Hepatocyte (in vitro differentiated cells): ENCODE results near the gene PTPRN2. TPM values are rescaled to one million over a fixed set of nuclear protein-coding genes. Genes with fewer than 3 reads are reported as not detected.

Experiments
- DNase-seq: peaks from one replicate; pipeline ENCODE4 v3.0.0-alpha.2; 2016; ENCODE audit warnings: low spot score
- H2AFZ ChIP-seq: fragments of 200-600 bp; sonication (generic); 2 replicates; pipeline ENCODE4 v1.6.0; 2016; ENCODE audit warnings: antibody characterized with exemption, mild to moderate bottlenecking
- H3K27ac ChIP-seq: fragments of 200-600 bp; sonication (generic); 2 replicates; pipeline ENCODE4 v1.5.1; 2016; ENCODE audit warnings: mild to moderate bottlenecking
- H3K27me3 ChIP-seq: fragments of 200-600 bp; sonication (generic); 2 replicates; pipeline ENCODE4 v1.6.1; 2016
- H3K36me3 ChIP-seq: fragments of 200-600 bp; sonication (generic); replicated peaks from 2 replicates; pipeline ENCODE4 v1.5.1; 2016; ENCODE audit warnings: low read depth; ENCODE audit not compliant: insufficient read depth
- H3K4me1 ChIP-seq: fragments of 200-600 bp; sonication (generic); 2 replicates; pipeline ENCODE4 v1.5.1; 2016; ENCODE audit warnings: mild to moderate bottlenecking, moderate library complexity; ENCODE audit not compliant: insufficient read depth
- H3K4me2 ChIP-seq: fragments of 200-600 bp; sonication (generic); 2 replicates; pipeline ENCODE4 v1.6.0; 2016
- H3K4me3 ChIP-seq: fragments of 200-600 bp; sonication (generic); 2 replicates; pipeline ENCODE4 v1.5.1; 2016; ENCODE audit warnings: mild to moderate bottlenecking
- H3K79me2 ChIP-seq: fragments of 200-600 bp; sonication (generic); 2 replicates; pipeline ENCODE4 v1.6.0; 2017; ENCODE audit warnings: mild to moderate bottlenecking
- H3K9me2 ChIP-seq: fragments of 200-600 bp; sonication (generic); replicated peaks from 2 replicates; pipeline ENCODE4 v1.6.0; 2017; ENCODE audit warnings: mild to moderate bottlenecking; ENCODE audit not compliant: insufficient read depth
- H3K9me3 ChIP-seq: fragments of 200-600 bp; sonication (generic); 2 replicates; pipeline ENCODE4 v1.5.1; 2016; ENCODE audit warnings: low read depth, mild to moderate bottlenecking
- H4K20me1 ChIP-seq: fragments of 200-600 bp; sonication (generic); 2 replicates; pipeline ENCODE4 v1.6.0; 2016; ENCODE audit warnings: mild to moderate bottlenecking; ENCODE audit not compliant: insufficient read depth, poor library complexity, severe bottlenecking
- EZH2 ChIP-seq: fragments of 200-600 bp; sonication (generic); IDR thresholded peaks from 2 replicates; pipeline ENCODE4 v1.6.1; 2016; ENCODE audit warnings: antibody characterized with exemption, mild to moderate bottlenecking, borderline replicate concordance
- EZH2phosphoT487 ChIP-seq: fragments of 200-600 bp; sonication (generic); IDR thresholded peaks from one replicate; pipeline ENCODE4 v1.6.1; 2018; ENCODE audit warnings: antibody characterized with exemption, mild to moderate bottlenecking, low read depth, moderate library complexity; ENCODE audit not compliant: unreplicated experiment, severe bottlenecking
- WGBS: methylation state at CpG from one replicate; pipeline ENCODE4 v1.1.6; 2016; ENCODE audit warnings: low lambda C conversion rate; ENCODE audit errors: missing lambda C conversion rate; 5-methylcytosine and 5-hydroxymethylcytosine counted together
- polyA plus RNA-seq: library from polyadenylated mRNA; unstranded; fragments of >200 nt; fragmentation: Nextera tagmentation; extraction: Ambion mirVana; gene quantifications from 2 replicates; pipeline ENCODE4 v1.2.1, GENCODE V29; 2016
- total RNA-seq: library from RNA; depleted of rRNA; stranded (reverse); fragments of >200 nt; gene quantifications from 2 replicates; pipeline ENCODE4 v1.2.3, GENCODE V29; 2014
- TF ChIP-seq, protein P1 (sequence below): fragments of 200-600 bp; sonication (generic); IDR thresholded peaks from 2 replicates; pipeline ENCODE4 v1.5.1; 2016; ENCODE audit warnings: antibody characterized with exemption, mild to moderate bottlenecking; ENCODE audit not compliant: poor library complexity

PTPRN2 gene
- total and polyA plus RNA-seq, 2 experiments from 2014 or later, result 2.1 to 3.3 TPM

GRCh38 chr7:158520825-158521224 lies 66.8 kb downstream of the PTPRN2 start:
- H3K27ac ChIP-seq, result no peak overlapping the region
- H3K9me2 ChIP-seq, result no peaks in the 10 kb centered on the region
- no peak overlapping the region for H3K4me2 ChIP-seq
- no peak overlapping the region for H2AFZ ChIP-seq
- no peak overlapping the region for H3K4me3 ChIP-seq
- DNase-seq, result no peak
- H3K4me1 ChIP-seq, result no peaks in the 10 kb centered on the region
- no peaks in the 10 kb centered on the region for H3K36me3 ChIP-seq
- H3K27me3 ChIP-seq, result no peaks in the 10 kb centered on the region
- TF ChIP-seq EZH2phosphoT487, result no peak
- TF ChIP-seq, protein P1, sequence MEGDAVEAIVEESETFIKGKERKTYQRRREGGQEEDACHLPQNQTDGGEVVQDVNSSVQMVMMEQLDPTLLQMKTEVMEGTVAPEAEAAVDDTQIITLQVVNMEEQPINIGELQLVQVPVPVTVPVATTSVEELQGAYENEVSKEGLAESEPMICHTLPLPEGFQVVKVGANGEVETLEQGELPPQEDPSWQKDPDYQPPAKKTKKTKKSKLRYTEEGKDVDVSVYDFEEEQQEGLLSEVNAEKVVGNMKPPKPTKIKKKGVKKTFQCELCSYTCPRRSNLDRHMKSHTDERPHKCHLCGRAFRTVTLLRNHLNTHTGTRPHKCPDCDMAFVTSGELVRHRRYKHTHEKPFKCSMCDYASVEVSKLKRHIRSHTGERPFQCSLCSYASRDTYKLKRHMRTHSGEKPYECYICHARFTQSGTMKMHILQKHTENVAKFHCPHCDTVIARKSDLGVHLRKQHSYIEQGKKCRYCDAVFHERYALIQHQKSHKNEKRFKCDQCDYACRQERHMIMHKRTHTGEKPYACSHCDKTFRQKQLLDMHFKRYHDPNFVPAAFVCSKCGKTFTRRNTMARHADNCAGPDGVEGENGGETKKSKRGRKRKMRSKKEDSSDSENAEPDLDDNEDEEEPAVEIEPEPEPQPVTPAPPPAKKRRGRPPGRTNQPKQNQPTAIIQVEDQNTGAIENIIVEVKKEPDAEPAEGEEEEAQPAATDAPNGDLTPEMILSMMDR, result no peak
- no peak for TF ChIP-seq EZH2
- no peaks in the 10 kb centered on the region for H3K9me3 ChIP-seq
- WGBS, result 82% methylated on average over 9 of the region's 9 CpGs
- no peaks in the 10 kb centered on the region for H4K20me1 ChIP-seq
- no peaks in the 10 kb centered on the region for H3K79me2 ChIP-seq

GRCh38 chr7:158519633-158520174 lies 67.9 kb downstream of the PTPRN2 start:
- no peak overlapping the region for H3K27ac ChIP-seq
- H3K36me3 ChIP-seq, result no peaks in the 10 kb centered on the region
- no peaks in the 10 kb centered on the region for H4K20me1 ChIP-seq
- no peaks in the 10 kb centered on the region for H3K9me2 ChIP-seq
- H3K9me3 ChIP-seq, result no peaks in the 10 kb centered on the region
- H2AFZ ChIP-seq, result no peak overlapping the region
- H3K79me2 ChIP-seq, result no peaks in the 10 kb centered on the region
- H3K4me1 ChIP-seq, result no peaks in the 10 kb centered on the region
- DNase-seq, result no peak
- 92% methylated on average over 4 of the region's 4 CpGs for WGBS
- TF ChIP-seq, protein P1, result no peak
- no peak for TF ChIP-seq EZH2phosphoT487
- TF ChIP-seq EZH2, result no peak
- H3K27me3 ChIP-seq, result no peaks in the 10 kb centered on the region
- no peak overlapping the region for H3K4me2 ChIP-seq
- no peak overlapping the region for H3K4me3 ChIP-seq

GRCh38 chr7:158518980-158519632 lies 68.5 kb downstream of the PTPRN2 start:
- Histone ChIP-seq H3K27me3 (no peaks in the 10 kb centered on the region), H3K4me1 (no peaks in the 10 kb centered on the region), H2AFZ (no peak overlapping the region), H3K4me3 (no peak overlapping the region), H3K79me2 (no peaks in the 10 kb centered on the region), H3K36me3 (no peaks in the 10 kb centered on the region), H3K9me3 (no peaks in the 10 kb centered on the region), H4K20me1 (no peaks in the 10 kb centered on the region), H3K9me2 (no peaks in the 10 kb centered on the region), H3K27ac (no peak overlapping the region), H3K4me2 (no peak overlapping the region)
- TF ChIP-seq EZH2 (no peak), EZH2phosphoT487 (no peak)
- TF ChIP-seq, protein P1, result no peak
- WGBS, result 88% methylated on average over 7 of the region's 7 CpGs
- DNase-seq, result no peak
